ENCODE data around the gene EPHB3.

DNA sequence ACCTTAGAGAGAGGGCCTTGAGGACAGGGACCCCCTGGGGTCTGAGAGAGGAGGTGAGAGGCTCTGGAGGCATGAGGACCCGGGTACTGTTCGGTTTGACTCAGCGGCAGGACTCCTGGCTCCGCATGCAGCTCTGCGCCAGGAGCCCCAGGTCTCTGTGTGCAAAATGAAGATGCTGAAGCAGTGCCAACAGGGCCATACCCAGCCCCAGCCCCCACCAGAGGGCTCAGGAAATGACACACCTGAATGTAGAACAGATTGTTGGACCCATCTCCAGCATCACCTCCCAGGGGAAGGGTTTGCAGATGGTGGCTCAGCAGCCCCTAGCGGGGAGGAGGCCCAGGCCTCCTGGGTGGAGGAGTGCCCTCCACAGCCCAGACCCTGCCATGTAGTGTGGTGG is 30.2 kb downstream of the EPHB3 start:
- TF ChIP-seq, protein P1, sequence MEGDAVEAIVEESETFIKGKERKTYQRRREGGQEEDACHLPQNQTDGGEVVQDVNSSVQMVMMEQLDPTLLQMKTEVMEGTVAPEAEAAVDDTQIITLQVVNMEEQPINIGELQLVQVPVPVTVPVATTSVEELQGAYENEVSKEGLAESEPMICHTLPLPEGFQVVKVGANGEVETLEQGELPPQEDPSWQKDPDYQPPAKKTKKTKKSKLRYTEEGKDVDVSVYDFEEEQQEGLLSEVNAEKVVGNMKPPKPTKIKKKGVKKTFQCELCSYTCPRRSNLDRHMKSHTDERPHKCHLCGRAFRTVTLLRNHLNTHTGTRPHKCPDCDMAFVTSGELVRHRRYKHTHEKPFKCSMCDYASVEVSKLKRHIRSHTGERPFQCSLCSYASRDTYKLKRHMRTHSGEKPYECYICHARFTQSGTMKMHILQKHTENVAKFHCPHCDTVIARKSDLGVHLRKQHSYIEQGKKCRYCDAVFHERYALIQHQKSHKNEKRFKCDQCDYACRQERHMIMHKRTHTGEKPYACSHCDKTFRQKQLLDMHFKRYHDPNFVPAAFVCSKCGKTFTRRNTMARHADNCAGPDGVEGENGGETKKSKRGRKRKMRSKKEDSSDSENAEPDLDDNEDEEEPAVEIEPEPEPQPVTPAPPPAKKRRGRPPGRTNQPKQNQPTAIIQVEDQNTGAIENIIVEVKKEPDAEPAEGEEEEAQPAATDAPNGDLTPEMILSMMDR (IDR thresholded peaks at IDR 0.05), result no peak
- TF ChIP-seq POLR2A (IDR thresholded peaks at IDR 0.05) (no peak), POLR2AphosphoS5 (IDR thresholded peaks at IDR 0.05; ENCODE audit: insufficient read depth in 1 of 2, low read depth in 1 of 2) (no peak)
